ENCODE measurements around the gene CBX7. TPM values are rescaled to one million over a fixed set of nuclear protein-coding genes. Genes with fewer than 3 reads are reported as not detected.

The CBX7 gene
- total and polyA plus RNA-seq, 2 donors (not counting 3 experiments of a cell fraction or from before 2014, with no cell fraction given) = 3.4 to 7.1 TPM

DNA sequence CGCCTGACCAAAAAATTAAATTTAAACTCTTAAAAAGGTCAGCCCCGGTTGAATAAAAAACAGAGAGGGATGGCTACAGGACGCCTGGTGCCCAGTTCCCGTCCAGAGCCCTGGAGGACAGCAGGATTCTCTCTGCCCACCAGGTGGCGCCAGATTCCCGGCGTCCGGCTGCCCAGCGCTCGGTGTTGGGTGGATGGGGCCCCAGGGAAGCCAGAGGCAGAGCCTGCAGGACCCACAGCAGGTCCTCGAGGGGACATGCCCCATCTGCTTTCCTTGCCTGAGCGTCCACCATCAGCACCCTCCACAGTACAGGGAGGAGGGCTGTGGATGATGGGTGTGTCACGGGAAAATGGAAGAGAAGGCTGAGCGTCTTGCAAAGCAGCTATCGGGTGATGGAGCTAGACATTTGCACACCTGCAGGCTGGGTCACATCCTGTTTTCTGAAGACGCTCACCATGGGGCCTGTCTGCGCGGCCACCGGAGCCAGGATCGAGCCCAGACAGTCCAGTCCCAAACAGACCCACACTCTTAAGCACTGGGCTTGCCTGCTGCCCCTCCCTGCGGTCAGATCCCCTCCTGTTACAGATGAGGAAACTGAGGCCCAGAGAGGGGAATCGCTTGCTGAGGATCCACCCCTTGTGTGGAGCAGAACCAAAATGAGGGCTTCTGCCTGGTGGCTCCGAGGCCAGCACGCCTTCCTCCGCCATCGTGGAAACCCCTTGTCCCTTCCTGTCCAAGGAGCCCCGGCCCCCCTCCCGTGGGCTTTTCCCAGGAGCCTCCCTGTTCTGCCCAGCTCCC lies 18.5 kb upstream of the CBX7 start:
- H3K9me3 ChIP-seq (replicated peaks; ENCODE audit: control insufficient read depth, insufficient read depth, low read length) = no peaks in the 10 kb centered on the region
- POLR2A ChIA-PET = interaction anchor here (1.0 kb wide), 2 partner anchors 140 to 148 kb away, joined by 4 read pairs; no protein-coding TSS in a partner anchor
- no peaks in the 10 kb centered on the region for H3K9me1 ChIP-seq (replicated peaks; ENCODE audit: control insufficient read depth, extremely low read depth, insufficient read depth, low read length)
- DNase-seq (ENCODE audit: low read depth, low spot score) (peak; percentile 76), FAIRE-seq (peak; percentile 87)
- peak overlapping the region; percentile 35 for H2AFZ ChIP-seq (ENCODE audit: low read depth, low read length)
- TF ChIP-seq, protein P1, sequence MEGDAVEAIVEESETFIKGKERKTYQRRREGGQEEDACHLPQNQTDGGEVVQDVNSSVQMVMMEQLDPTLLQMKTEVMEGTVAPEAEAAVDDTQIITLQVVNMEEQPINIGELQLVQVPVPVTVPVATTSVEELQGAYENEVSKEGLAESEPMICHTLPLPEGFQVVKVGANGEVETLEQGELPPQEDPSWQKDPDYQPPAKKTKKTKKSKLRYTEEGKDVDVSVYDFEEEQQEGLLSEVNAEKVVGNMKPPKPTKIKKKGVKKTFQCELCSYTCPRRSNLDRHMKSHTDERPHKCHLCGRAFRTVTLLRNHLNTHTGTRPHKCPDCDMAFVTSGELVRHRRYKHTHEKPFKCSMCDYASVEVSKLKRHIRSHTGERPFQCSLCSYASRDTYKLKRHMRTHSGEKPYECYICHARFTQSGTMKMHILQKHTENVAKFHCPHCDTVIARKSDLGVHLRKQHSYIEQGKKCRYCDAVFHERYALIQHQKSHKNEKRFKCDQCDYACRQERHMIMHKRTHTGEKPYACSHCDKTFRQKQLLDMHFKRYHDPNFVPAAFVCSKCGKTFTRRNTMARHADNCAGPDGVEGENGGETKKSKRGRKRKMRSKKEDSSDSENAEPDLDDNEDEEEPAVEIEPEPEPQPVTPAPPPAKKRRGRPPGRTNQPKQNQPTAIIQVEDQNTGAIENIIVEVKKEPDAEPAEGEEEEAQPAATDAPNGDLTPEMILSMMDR (IDR thresholded peaks at IDR 0.05; ENCODE audit: extremely low read depth in 1 of 2, insufficient read depth in 1 of 2, low read depth in 1 of 2, low read length in 2 of 2) = peak; percentile 86 to 94
- TF ChIP-seq POLR2AphosphoS5 (IDR thresholded peaks at IDR 0.05; ENCODE audit: insufficient read depth, low read depth, low read length) = peak; percentile 42
- TF ChIP-seq EZH2 (IDR thresholded peaks at IDR 0.05; ENCODE audit: borderline replicate concordance, low read depth, low read length, severe bottlenecking) = no peak
- no peaks in the 10 kb centered on the region for H3K27me3 ChIP-seq (ENCODE audit: control insufficient read depth in 2 of 2, insufficient read depth in 2 of 2, low read length in 2 of 2)
- no peaks in the 10 kb centered on the region for H3K36me3 ChIP-seq (ENCODE audit: control insufficient read depth in 2 of 2, extremely low read depth in 1 of 2, insufficient read depth in 2 of 2, low read length in 2 of 2)
- no TSS peak for BruUV-seq (replicated peaks)
- no peak overlapping the region for H3K4me2 ChIP-seq (ENCODE audit: insufficient read depth, low read length)
- CTCF ChIA-PET = interaction anchor here (0.6 to 5.9 kb wide), 24 partner anchors 10 to 402 kb away, joined by 3 to 72 read pairs (median 8); partner anchors contain the start of genes CBX7, PDGFB and RPL3
- no peak overlapping the region for H3K4me3 ChIP-seq (replicated peaks in 1 of 3; ENCODE audit: insufficient read depth in 1 of 3, low read depth in 1 of 3, low read length in 3 of 3)
- dilution Hi-C loops (cut with MboI; ENCODE audit: extremely low pct_ligation_motif_present, low sequenced_read_pairs) = no loop called here
- intact Hi-C loops (cut with micrococcal nuclease) = loop anchor here (1.0 to 10.0 kb wide), 4 partner anchors 112 to 354 kb away; partner anchors contain the start of gene ATF4
- no peaks in the 10 kb centered on the region for H4K20me1 ChIP-seq (replicated peaks; ENCODE audit: control insufficient read depth, extremely low read depth, insufficient read depth, low read length)
- peak overlapping the region; percentile 26 for H3K9ac ChIP-seq (replicated peaks; ENCODE audit: extremely low read depth, insufficient read depth, low read length)
- no peaks in the 10 kb centered on the region for H3K79me2 ChIP-seq (ENCODE audit: control insufficient read depth, insufficient read depth, low read length)
- peak overlapping the region; percentile 51 for H3K27ac ChIP-seq (ENCODE audit: insufficient read depth, low read depth, low read length)
- peaks cover 48% of the 10 kb centered on the region for H3K4me1 ChIP-seq (ENCODE audit: control insufficient read depth, extremely low read depth, insufficient read depth, low read length)

Measured in endothelial cell of umbilical vein (primary cell).